Thoracic aorta (tissue), 2 donors: ENCODE data around the gene COL6A3. TPM values are rescaled to one million over a fixed set of nuclear protein-coding genes. Genes with fewer than 3 reads are reported as not detected.

ENCODE experiments used
- ATAC-seq: fragments of 150-250 bp; one replicate; pipeline ENCODE4 v1.8.0; 2017; ENCODE audit warnings: low read depth; ENCODE audit not compliant: insufficient number of reproducible peaks, low FRiP score
- DNase-seq: peaks from one replicate; pipeline ENCODE4 v3.0.0-alpha.2; 2020; ENCODE audit warnings: low spot score
- H3K27ac ChIP-seq, 2 donors: fragments of 200-600 bp; sonication (generic); 1 replicate in 1 of 2; 2 replicates in 1 of 2; pipeline ENCODE4 v1.5.1; 2016; ENCODE audit warnings: mild to moderate bottlenecking in 2 of 2, moderate library complexity in 2 of 2
- H3K27me3 ChIP-seq: fragments of 200-600 bp; sonication (generic); replicated peaks from 2 replicates; pipeline ENCODE4 v1.6.0; 2016; ENCODE audit warnings: mild to moderate bottlenecking; ENCODE audit not compliant: insufficient read depth
- H3K36me3 ChIP-seq: fragments of 200-600 bp; sonication (generic); one replicate; pipeline ENCODE4 v1.5.1; 2016
- H3K4me1 ChIP-seq, 2 donors: fragments of 200-600 bp; sonication (generic); 1 replicate in 1 of 2; 2 replicates in 1 of 2; pipeline versions ENCODE4 v1.5.1 to v1.6.0; 2016; ENCODE audit warnings: low read depth in 2 of 2, mild to moderate bottlenecking in 1 of 2; ENCODE audit not compliant: control insufficient read depth in 1 of 2
- H3K4me3 ChIP-seq: fragments of 200-600 bp; sonication (generic); 2 replicates; pipeline ENCODE4 v1.5.1; 2016; ENCODE audit warnings: mild to moderate bottlenecking
- H3K9me3 ChIP-seq: fragments of 200-600 bp; sonication (generic); 2 replicates; pipeline ENCODE4 v1.5.1; 2016
- total RNA-seq, 2 donors: library from RNA; depleted of rRNA; stranded (reverse); fragments of >200 nt; gene quantifications; one replicate each; pipeline versions ENCODE4 v1.1.0 to v1.2.3, GENCODE V29; 2016
- TF ChIP-seq, protein P1 (sequence below): fragments of 200-600 bp; sonication (generic); IDR thresholded peaks from one replicate; pipeline ENCODE4 v1.5.1; 2019; ENCODE audit warnings: antibody characterized with exemption

COL6A3 gene
- total RNA-seq, 2 donors from 2014 or later, result 118 to 155 TPM

- no peaks in the 10 kb centered on the region for H3K27me3 ChIP-seq
- no peaks in the 10 kb centered on the region for H3K4me1 ChIP-seq
- no peak overlapping the region for H3K27ac ChIP-seq
- ATAC-seq, result no peak
- H3K36me3 ChIP-seq, result peaks cover 33% of the 10 kb centered on the region
- DNase-seq, result no peak
- H3K9me3 ChIP-seq, result no peaks in the 10 kb centered on the region
- H3K4me3 ChIP-seq, result no peak overlapping the region
- TF ChIP-seq, protein P1, sequence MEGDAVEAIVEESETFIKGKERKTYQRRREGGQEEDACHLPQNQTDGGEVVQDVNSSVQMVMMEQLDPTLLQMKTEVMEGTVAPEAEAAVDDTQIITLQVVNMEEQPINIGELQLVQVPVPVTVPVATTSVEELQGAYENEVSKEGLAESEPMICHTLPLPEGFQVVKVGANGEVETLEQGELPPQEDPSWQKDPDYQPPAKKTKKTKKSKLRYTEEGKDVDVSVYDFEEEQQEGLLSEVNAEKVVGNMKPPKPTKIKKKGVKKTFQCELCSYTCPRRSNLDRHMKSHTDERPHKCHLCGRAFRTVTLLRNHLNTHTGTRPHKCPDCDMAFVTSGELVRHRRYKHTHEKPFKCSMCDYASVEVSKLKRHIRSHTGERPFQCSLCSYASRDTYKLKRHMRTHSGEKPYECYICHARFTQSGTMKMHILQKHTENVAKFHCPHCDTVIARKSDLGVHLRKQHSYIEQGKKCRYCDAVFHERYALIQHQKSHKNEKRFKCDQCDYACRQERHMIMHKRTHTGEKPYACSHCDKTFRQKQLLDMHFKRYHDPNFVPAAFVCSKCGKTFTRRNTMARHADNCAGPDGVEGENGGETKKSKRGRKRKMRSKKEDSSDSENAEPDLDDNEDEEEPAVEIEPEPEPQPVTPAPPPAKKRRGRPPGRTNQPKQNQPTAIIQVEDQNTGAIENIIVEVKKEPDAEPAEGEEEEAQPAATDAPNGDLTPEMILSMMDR, result no peak
Observed at GRCh38 chr2:237374284-237375060, 39.5 kb downstream of the COL6A3 start.

- H3K27me3 ChIP-seq, result no peaks in the 10 kb centered on the region
- H3K36me3 ChIP-seq, result peaks cover 30% of the 10 kb centered on the region
- ATAC-seq (no peak), DNase-seq (no peak)
- TF ChIP-seq, protein P1, result no peak
- H3K4me1 ChIP-seq, result no peaks in the 10 kb centered on the region
- no peak overlapping the region for H3K4me3 ChIP-seq
- no peaks in the 10 kb centered on the region for H3K9me3 ChIP-seq
- H3K27ac ChIP-seq, result no peak overlapping the region
Observed at GRCh38 chr2:237371856-237372255, 42.1 kb downstream of the COL6A3 start.

DNA sequence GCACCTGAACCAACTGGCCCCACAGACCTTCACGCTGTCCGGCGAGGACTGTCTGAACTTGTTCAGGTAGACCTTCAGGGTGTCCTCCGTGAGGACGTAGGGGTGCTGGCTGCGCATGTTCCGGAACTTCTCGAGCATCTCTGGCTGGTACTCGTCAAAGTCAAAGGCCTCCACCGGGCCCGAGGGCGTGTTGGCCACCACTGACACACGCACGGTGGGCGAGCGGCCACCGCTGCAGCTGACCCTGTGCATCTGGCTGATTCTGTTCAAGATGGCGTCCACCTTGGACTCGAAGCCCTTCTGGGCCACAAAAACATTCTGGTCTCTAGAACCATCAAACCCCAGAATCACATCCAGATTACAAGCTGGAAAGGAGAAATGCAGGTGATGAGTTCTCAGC lies 48.3 kb downstream of the COL6A3 start:
- Histone ChIP-seq H3K27me3 (no peaks in the 10 kb centered on the region), H3K4me3 (no peak overlapping the region), H3K4me1 (no peaks in the 10 kb centered on the region), H3K36me3 (peaks cover 28% of the 10 kb centered on the region), H3K27ac (no peak overlapping the region), H3K9me3 (no peaks in the 10 kb centered on the region)
- TF ChIP-seq, protein P1, result no peak
- DNase-seq (no peak), ATAC-seq (no peak)

- Histone ChIP-seq H3K4me3 (no peak overlapping the region), H3K36me3 (peaks cover 28% of the 10 kb centered on the region), H3K9me3 (no peaks in the 10 kb centered on the region), H3K27ac (no peak overlapping the region), H3K27me3 (no peaks in the 10 kb centered on the region), H3K4me1 (no peaks in the 10 kb centered on the region)
- TF ChIP-seq, protein P1, result no peak
- DNase-seq (no peak), ATAC-seq (no peak)
Observed at GRCh38 chr2:237364655-237365054, 49.3 kb downstream of the COL6A3 start.

DNA sequence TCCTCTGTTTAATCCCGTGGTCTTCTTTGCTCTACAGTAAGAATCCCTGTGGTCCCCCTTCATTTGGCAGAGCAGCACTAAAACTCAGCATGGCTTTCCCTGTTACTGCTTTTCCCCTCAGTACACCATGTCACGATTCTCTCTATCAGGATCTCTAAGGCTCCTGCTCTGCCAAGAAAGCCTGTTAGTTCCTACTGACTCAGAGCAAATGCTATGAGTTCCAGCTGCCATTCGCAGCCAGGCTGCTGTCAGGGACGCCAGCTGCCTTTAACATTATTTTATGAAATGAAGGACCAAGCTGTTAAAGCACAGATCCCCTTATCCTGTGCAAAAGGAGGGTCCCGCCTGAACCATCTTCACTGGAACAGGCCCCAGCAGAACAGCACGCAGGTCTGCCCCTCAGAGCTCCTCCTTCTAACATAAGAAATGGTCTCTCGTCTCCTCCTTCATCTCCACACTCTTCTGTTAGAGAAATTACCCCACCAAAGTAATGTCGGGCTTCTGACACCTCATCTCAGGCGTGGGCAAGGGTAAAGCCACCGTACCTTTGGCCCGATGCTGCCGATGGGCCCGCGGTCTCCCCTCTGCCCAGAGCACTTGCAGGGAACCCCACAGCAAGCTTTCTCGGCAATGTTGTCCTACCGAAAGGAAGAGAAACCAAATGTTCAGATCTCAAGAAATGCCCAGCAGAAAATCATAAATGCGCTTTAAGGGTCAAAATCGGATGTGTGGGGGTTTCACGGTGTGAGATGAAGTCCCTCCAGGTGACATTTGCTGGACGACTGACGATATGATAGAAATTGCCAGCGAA lies 52.6 kb downstream of the COL6A3 start:
- Histone ChIP-seq H3K27me3 (no peaks in the 10 kb centered on the region), H3K9me3 (no peaks in the 10 kb centered on the region), H3K27ac (no peak overlapping the region), H3K36me3 (peaks cover 44% of the 10 kb centered on the region), H3K4me1 (no peaks in the 10 kb centered on the region), H3K4me3 (no peak overlapping the region)
- ATAC-seq (no peak), DNase-seq (no peak)
- TF ChIP-seq, protein P1, result no peak
